ENCODE results near the gene UQCC5.

DNA sequence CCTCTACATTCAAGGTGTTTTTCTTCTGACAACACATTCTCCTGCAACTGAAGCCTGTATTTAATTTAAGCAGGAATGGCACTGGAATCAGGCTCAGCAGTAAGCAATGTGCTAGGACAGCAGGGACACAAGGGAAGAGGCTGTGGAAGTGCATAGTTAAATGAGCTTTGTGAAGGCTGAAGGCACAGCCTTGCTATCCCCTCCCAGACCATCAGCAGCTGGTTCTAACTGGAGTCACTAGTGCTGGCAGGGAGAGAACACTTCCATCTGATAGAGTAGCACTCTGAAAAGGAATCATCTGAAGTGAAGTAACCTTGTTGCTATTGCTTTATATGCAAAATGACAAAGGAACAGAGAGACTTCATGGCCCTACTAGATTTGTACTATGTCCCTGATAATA is 14.7 kb downstream of the UQCC5 start:
- TF ChIP-seq POLR2A (IDR thresholded peaks at IDR 0.05) = no peak
- TF ChIP-seq POLR2AphosphoS5 (IDR thresholded peaks at IDR 0.05) = no peak

Data from prostate gland (tissue), 1 donor.